Astrocyte of the cerebellum (primary cell): ENCODE measurements around the gene DDIT4L.

Experiments
- DNase-seq: peaks from one replicate; pipeline ENCODE4 v3.0.0-alpha.2; 2011; ENCODE audit warnings: low read depth
- H3K4me3 ChIP-seq: 2 replicates; pipeline ENCODE4 v1.5.1; 2011; ENCODE audit warnings: mild to moderate bottlenecking, low read depth, low read length, moderate library complexity
- CTCF ChIP-seq: IDR thresholded peaks from 2 replicates; pipeline ENCODE4 v1.5.1; 2012; ENCODE audit warnings: low read length, low read depth, moderate library complexity, mild to moderate bottlenecking; ENCODE audit errors: missing control alignments
- in situ Hi-C: cut with HindIII; loops from 2 replicates; pipeline ENCODE4 v1.10.0; 2017; ENCODE audit warnings: low sequenced_read_pairs

Gene DDIT4L

GRCh38 chr4:100177855-100178254 lies 12.4 kb downstream of the DDIT4L start:
- in situ Hi-C loops, result no loop called here

GRCh38 chr4:100177126-100177525 lies 13.1 kb downstream of the DDIT4L start:
- TF ChIP-seq CTCF, result no peak
- in situ Hi-C loops, result no loop called here
- no peak overlapping the region for H3K4me3 ChIP-seq
- DNase-seq, result no peak

More at GRCh38 chr4:100177855-100178254, 12.4 kb downstream of the DDIT4L start:
- DNase-seq, result no peak
- no peak overlapping the region for H3K4me3 ChIP-seq
- no peak for TF ChIP-seq CTCF

GRCh38 chr4:100175858-100176257 lies 14.4 kb downstream of the DDIT4L start:
- no peak overlapping the region for H3K4me3 ChIP-seq
- no peak for DNase-seq
- no peak for TF ChIP-seq CTCF
- in situ Hi-C loops, result no loop called here

GRCh38 chr4:100174985-100175383 lies 15.3 kb downstream of the DDIT4L start:
- no peak overlapping the region for H3K4me3 ChIP-seq
- no peak for DNase-seq
- TF ChIP-seq CTCF, result no peak
- in situ Hi-C loops, result no loop called here

GRCh38 chr4:100170986-100171385 lies 19.3 kb downstream of the DDIT4L start:
- in situ Hi-C loops, result no loop called here
- no peak for TF ChIP-seq CTCF
- no peak overlapping the region for H3K4me3 ChIP-seq
- no peak for DNase-seq

GRCh38 chr4:100169491-100170485 lies 20.5 kb downstream of the DDIT4L start:
- DNase-seq, result no peak
- no peak overlapping the region for H3K4me3 ChIP-seq
- TF ChIP-seq CTCF, result no peak
- in situ Hi-C loops, result no loop called here
